ENCODE measurements around the gene ALG6.

ALG6 gene

DNA sequence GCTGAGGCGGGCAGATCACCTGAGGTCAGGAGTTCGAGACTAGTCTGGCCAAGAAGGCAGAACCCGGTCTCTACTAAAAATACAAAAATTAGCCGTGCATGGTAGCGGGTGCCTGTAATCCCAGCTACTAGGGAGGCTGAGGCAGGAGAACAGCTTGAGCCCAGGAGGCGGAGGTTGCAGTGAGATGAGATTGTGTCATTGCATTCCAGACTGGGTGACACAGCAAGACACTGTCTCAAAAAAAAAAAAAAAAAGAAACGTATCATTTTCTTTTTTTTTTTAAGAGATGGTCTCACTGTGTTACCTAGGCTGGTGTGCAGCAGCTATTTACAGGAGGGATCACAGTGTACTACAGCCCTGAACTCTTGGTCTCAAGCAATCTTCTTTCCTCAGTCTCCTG lies 108.3 kb downstream of the ALG6 start:
- H3K4me3 ChIP-seq (replicated peaks in 1 of 2; ENCODE audit: low read depth in 2 of 2, low read length in 2 of 2), result no peak overlapping the region
- DNase-seq (ENCODE audit: low read depth in 2 of 2), result peak in 1 of 2 donors; percentile 57
- TF ChIP-seq, protein P1, sequence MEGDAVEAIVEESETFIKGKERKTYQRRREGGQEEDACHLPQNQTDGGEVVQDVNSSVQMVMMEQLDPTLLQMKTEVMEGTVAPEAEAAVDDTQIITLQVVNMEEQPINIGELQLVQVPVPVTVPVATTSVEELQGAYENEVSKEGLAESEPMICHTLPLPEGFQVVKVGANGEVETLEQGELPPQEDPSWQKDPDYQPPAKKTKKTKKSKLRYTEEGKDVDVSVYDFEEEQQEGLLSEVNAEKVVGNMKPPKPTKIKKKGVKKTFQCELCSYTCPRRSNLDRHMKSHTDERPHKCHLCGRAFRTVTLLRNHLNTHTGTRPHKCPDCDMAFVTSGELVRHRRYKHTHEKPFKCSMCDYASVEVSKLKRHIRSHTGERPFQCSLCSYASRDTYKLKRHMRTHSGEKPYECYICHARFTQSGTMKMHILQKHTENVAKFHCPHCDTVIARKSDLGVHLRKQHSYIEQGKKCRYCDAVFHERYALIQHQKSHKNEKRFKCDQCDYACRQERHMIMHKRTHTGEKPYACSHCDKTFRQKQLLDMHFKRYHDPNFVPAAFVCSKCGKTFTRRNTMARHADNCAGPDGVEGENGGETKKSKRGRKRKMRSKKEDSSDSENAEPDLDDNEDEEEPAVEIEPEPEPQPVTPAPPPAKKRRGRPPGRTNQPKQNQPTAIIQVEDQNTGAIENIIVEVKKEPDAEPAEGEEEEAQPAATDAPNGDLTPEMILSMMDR (IDR thresholded peaks at IDR 0.05; ENCODE audit: low read depth, low read length), result no peak

DNA sequence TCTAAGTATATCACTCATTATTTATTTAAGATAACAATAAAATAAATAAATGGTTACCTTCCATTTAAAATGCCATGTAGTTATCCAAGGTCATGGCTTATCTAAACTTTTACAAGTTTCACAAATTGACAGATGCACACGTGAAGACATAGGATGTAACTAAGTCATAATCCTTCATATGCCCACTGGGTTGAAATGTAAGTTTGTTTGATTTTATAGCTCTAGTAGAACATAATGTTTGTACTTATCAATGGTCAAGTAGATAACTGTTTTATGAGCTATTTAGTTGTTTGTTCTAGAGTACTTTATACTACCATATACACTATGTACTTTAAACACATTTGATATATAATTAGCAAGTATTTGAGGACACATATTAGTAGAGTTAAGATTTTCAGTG lies 112.6 kb downstream of the ALG6 start:
- DNase-seq (ENCODE audit: low read depth in 2 of 2), result no peak
- TF ChIP-seq, protein P1 (IDR thresholded peaks at IDR 0.05; ENCODE audit: low read depth, low read length), result no peak
- H3K4me3 ChIP-seq (replicated peaks in 1 of 2; ENCODE audit: low read depth in 2 of 2, low read length in 2 of 2), result no peak overlapping the region

- TF ChIP-seq, protein P1 (IDR thresholded peaks at IDR 0.05; ENCODE audit: low read depth, low read length), result no peak
- DNase-seq (ENCODE audit: low read depth in 2 of 2), result peak in 1 of 2 donors; percentile 15
- no peak overlapping the region for H3K4me3 ChIP-seq (replicated peaks in 1 of 2; ENCODE audit: low read depth in 2 of 2, low read length in 2 of 2)
These were observed 119.2 kb downstream of the ALG6 start for GRCh38 chr1:63486629-63487028.

- peak; percentile 54 to 69 for DNase-seq (ENCODE audit: low read depth in 2 of 2)
- TF ChIP-seq, protein P1 (IDR thresholded peaks at IDR 0.05; ENCODE audit: low read depth, low read length), result no peak
- no peak overlapping the region for H3K4me3 ChIP-seq (replicated peaks in 1 of 2; ENCODE audit: low read depth in 2 of 2, low read length in 2 of 2)
These were observed 120.1 kb downstream of the ALG6 start for GRCh38 chr1:63487336-63488065.

Data from cardiac fibroblast (primary cell).